KMS-11 (cell line): ENCODE measurements around the gene MICAL2.

Source experiments
- H2AFZ ChIP-seq: fragments of 200-600 bp; sonication (generic); 2 replicates; pipeline ENCODE4 v1.6.1; 2016; ENCODE audit warnings: antibody characterized with exemption, mixed run types, low read depth
- H3K27ac ChIP-seq: fragments of 200-600 bp; sonication (generic); 2 replicates; pipeline ENCODE4 v1.6.1; 2016; ENCODE audit warnings: mild to moderate bottlenecking, mixed run types
- H3K27me3 ChIP-seq: fragments of 200-600 bp; sonication (generic); 2 replicates; pipeline ENCODE4 v1.6.1; 2017; ENCODE audit warnings: mild to moderate bottlenecking, low read depth, mixed run types, moderate library complexity; ENCODE audit not compliant: insufficient read depth
- H3K36me3 ChIP-seq: fragments of 200-600 bp; sonication (generic); 2 replicates; pipeline ENCODE4 v1.6.1; 2017; ENCODE audit warnings: mild to moderate bottlenecking, mixed run types; ENCODE audit not compliant: insufficient read depth
- H3K4me1 ChIP-seq: fragments of 200-600 bp; sonication (generic); 2 replicates; pipeline ENCODE4 v1.6.1; 2016; ENCODE audit warnings: mild to moderate bottlenecking, low read depth, mixed run types; ENCODE audit not compliant: poor library complexity, severe bottlenecking
- H3K4me2 ChIP-seq: fragments of 200-600 bp; sonication (generic); 2 replicates; pipeline ENCODE4 v1.7.0; 2016; ENCODE audit warnings: mild to moderate bottlenecking, mixed run types
- H3K4me3 ChIP-seq: fragments of 200-600 bp; sonication (generic); IDR thresholded peaks from 2 replicates; pipeline ENCODE4 v1.6.1; 2017; ENCODE audit warnings: low read depth, low read length, mixed read lengths; ENCODE audit not compliant: insufficient read depth
- H3K79me2 ChIP-seq: fragments of 200-600 bp; sonication (generic); 2 replicates; pipeline ENCODE4 v1.6.1; 2016; ENCODE audit warnings: low read depth, mixed run types; ENCODE audit not compliant: insufficient read depth
- H3K9ac ChIP-seq: fragments of 200-600 bp; sonication (generic); 2 replicates; pipeline ENCODE4 v1.6.1; 2016; ENCODE audit warnings: mild to moderate bottlenecking, mixed run types
- H4K20me1 ChIP-seq: fragments of 200-600 bp; sonication (generic); 2 replicates; pipeline ENCODE4 v1.6.1; 2016; ENCODE audit warnings: mild to moderate bottlenecking, mixed run types; ENCODE audit not compliant: insufficient read depth
- CTCF ChIP-seq: fragments of 200-600 bp; sonication (generic); conservative IDR thresholded peaks from 2 replicates; pipeline ENCODE4 v1.6.1; 2017; ENCODE audit warnings: low read depth, mild to moderate bottlenecking, antibody characterized with exemption, low read length, moderate library complexity, mixed read lengths

The MICAL2 gene

GRCh38 chr11:12232160-12232559 is 121.8 kb downstream of the MICAL2 start:
- H3K4me3 ChIP-seq: no peak overlapping the region
- no peaks in the 10 kb centered on the region for H3K79me2 ChIP-seq
- H3K9ac ChIP-seq: no peak overlapping the region
- no peak overlapping the region for H3K4me2 ChIP-seq
- no peak overlapping the region for H3K27ac ChIP-seq
- H3K27me3 ChIP-seq: no peaks in the 10 kb centered on the region
- no peak overlapping the region for H2AFZ ChIP-seq
- no peak for TF ChIP-seq CTCF
- peaks cover 7% of the 10 kb centered on the region for H3K4me1 ChIP-seq
- H4K20me1 ChIP-seq: no peaks in the 10 kb centered on the region
- no peaks in the 10 kb centered on the region for H3K36me3 ChIP-seq

GRCh38 chr11:12232817-12233601 is 122.6 kb downstream of the MICAL2 start:
- Histone ChIP-seq H2AFZ (no peak overlapping the region), H3K79me2 (no peaks in the 10 kb centered on the region), H4K20me1 (no peaks in the 10 kb centered on the region), H3K4me1 (peaks cover 7% of the 10 kb centered on the region), H3K27ac (no peak overlapping the region), H3K4me2 (no peak overlapping the region), H3K36me3 (no peaks in the 10 kb centered on the region), H3K9ac (no peak overlapping the region), H3K27me3 (no peaks in the 10 kb centered on the region), H3K4me3 (no peak overlapping the region)
- no peak for TF ChIP-seq CTCF

- no peak overlapping the region for H2AFZ ChIP-seq
- H3K79me2 ChIP-seq: no peaks in the 10 kb centered on the region
- no peak overlapping the region for H3K4me2 ChIP-seq
- no peaks in the 10 kb centered on the region for H3K27me3 ChIP-seq
- H3K27ac ChIP-seq: no peak overlapping the region
- no peak overlapping the region for H3K9ac ChIP-seq
- no peaks in the 10 kb centered on the region for H3K36me3 ChIP-seq
- H4K20me1 ChIP-seq: no peaks in the 10 kb centered on the region
- no peak overlapping the region for H3K4me3 ChIP-seq
- H3K4me1 ChIP-seq: peaks cover 7% of the 10 kb centered on the region
- no peak for TF ChIP-seq CTCF
These were observed 123.2 kb downstream of the MICAL2 start for GRCh38 chr11:12233602-12233925.

- Histone ChIP-seq H3K27ac (no peak overlapping the region), H4K20me1 (no peaks in the 10 kb centered on the region), H2AFZ (no peak overlapping the region), H3K4me2 (no peak overlapping the region), H3K79me2 (no peaks in the 10 kb centered on the region), H3K4me1 (peaks cover 7% of the 10 kb centered on the region), H3K36me3 (no peaks in the 10 kb centered on the region), H3K9ac (no peak overlapping the region), H3K27me3 (no peaks in the 10 kb centered on the region), H3K4me3 (no peak overlapping the region)
- TF ChIP-seq CTCF: no peak
These were observed 123.8 kb downstream of the MICAL2 start for GRCh38 chr11:12234221-12234620.
